NT2/D1 (cell line): Measurements from ENCODE around the gene CHP1.
"Not testable (repeated sequence)": the region's sequence is repeated elsewhere in the genome, so short reads cannot be mapped to it uniquely, and the experiment has no call there.

Source experiments
- DNase-seq: peaks from one replicate; pipeline ENCODE4 v3.0.0-alpha.2; 2011; ENCODE audit warnings: low read depth, low spot score
- H3K27me3 ChIP-seq: 2 replicates; pipeline ENCODE4 v1.6.0; 2011; ENCODE audit warnings: mild to moderate bottlenecking; ENCODE audit not compliant: insufficient read length, insufficient read depth
- H3K36me3 ChIP-seq: 2 replicates; pipeline ENCODE4 v1.6.1; 2011; ENCODE audit warnings: mild to moderate bottlenecking, low read length, mixed read lengths; ENCODE audit not compliant: insufficient read depth, insufficient read length
- H3K4me1 ChIP-seq: 2 replicates; pipeline ENCODE4 v1.5.1; 2011; ENCODE audit not compliant: insufficient read depth, insufficient read length
- H3K4me3 ChIP-seq: 2 replicates; pipeline ENCODE4 v1.5.1; 2011; ENCODE audit warnings: low read depth; ENCODE audit not compliant: insufficient read length
- H3K9ac ChIP-seq: 2 replicates; pipeline ENCODE4 v1.6.0; 2011; ENCODE audit warnings: low read depth; ENCODE audit not compliant: insufficient read length
- H3K9me3 ChIP-seq: 2 replicates; pipeline ENCODE4 v1.5.1; 2011; ENCODE audit warnings: mild to moderate bottlenecking, low read length; ENCODE audit not compliant: insufficient read depth
- SUZ12 ChIP-seq: IDR thresholded peaks from 2 replicates; pipeline ENCODE4 v1.6.1; 2011; ENCODE audit not compliant: insufficient read length, insufficient read depth; ENCODE audit errors: extremely low read depth
- YY1 ChIP-seq: IDR thresholded peaks from 2 replicates; pipeline ENCODE4 v1.6.1; 2011; ENCODE audit not compliant: insufficient read length, insufficient read depth
- ZNF274 ChIP-seq: IDR thresholded peaks from 2 replicates; pipeline ENCODE4 v1.6.1; 2011; ENCODE audit warnings: mild to moderate bottlenecking, low read depth, low read length

Gene CHP1

DNA sequence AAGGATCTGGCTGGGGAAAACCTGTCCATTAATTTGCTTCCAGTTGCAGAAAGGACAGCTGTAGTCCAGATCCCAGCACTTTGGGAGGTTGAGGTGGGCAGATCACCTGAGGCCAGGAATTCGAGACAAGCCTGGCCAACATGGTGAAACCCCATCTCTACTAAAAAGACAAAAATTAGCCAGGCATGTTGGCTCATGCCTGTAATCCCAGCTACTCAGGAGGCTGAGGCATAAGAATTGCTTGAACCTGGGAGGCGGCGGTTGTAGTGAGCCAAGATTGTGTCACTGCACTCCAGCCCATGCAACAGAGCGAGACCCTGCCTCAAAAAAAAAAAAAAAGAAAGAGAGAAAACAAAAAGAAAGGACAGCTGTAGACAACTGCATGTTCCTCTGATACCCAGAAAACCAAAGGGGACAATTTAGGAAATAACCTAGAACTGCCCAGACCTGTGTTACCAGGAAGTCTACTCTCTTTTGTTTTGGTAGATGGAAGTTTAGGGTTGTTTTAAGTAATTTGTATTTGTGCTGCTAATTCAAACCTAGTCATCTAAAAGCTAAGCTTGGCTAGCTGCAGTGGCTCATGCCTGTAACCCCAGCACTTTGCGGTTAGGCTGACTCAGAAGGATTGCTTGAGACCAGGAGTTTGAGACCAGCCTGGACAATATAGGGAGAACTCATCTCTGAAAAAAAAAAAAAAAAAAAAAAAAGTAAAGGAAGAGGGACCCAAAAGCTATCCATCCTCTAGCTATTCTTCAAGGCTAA lies 23.2 kb upstream of the CHP1 start:
- no peak for DNase-seq
- H3K9me3 ChIP-seq, result no peaks in the 10 kb centered on the region
- TF ChIP-seq YY1, result no peak
- no peak for TF ChIP-seq SUZ12
- TF ChIP-seq ZNF274, result no peak
- H3K36me3 ChIP-seq, result no peaks in the 10 kb centered on the region
- no peak overlapping the region for H3K4me3 ChIP-seq
- H3K4me1 ChIP-seq, result no peaks in the 10 kb centered on the region
- no peaks in the 10 kb centered on the region for H3K27me3 ChIP-seq
- no peak overlapping the region for H3K9ac ChIP-seq

DNA sequence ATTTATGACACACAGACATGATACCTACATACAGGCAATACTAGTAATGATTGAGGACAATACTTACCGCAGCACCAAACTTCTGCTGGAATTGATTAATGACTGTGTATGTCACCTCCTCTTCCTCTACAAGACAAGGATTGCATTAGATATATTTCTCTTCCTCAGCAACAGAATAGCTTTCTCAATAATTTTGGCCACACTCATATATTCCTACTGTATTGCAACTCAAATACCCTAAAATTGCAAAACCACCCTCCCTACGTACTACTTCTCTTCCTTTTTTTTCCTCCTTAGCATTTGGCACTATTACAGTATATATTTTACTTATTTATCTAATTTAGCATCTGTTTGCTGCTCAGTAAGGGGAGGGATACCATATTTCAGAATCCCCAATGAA lies 15.4 kb upstream of the CHP1 start:
- Histone ChIP-seq H3K27me3 (no peaks in the 10 kb centered on the region), H3K4me3 (no peak overlapping the region), H3K36me3 (no peaks in the 10 kb centered on the region), H3K9ac (no peak overlapping the region), H3K4me1 (no peaks in the 10 kb centered on the region), H3K9me3 (no peaks in the 10 kb centered on the region)
- DNase-seq, result no peak
- TF ChIP-seq ZNF274 (no peak), SUZ12 (no peak), YY1 (no peak)

GRCh38 chr15:41218851-41219250 lies 12.2 kb upstream of the CHP1 start:
- DNase-seq, result no peak
- no peak overlapping the region for H3K4me3 ChIP-seq
- no peak overlapping the region for H3K9ac ChIP-seq
- H3K9me3 ChIP-seq, result no peaks in the 10 kb centered on the region
- no peaks in the 10 kb centered on the region for H3K36me3 ChIP-seq
- TF ChIP-seq ZNF274, result no peak
- TF ChIP-seq YY1, result no peak
- TF ChIP-seq SUZ12, result no peak
- no peaks in the 10 kb centered on the region for H3K27me3 ChIP-seq
- no peaks in the 10 kb centered on the region for H3K4me1 ChIP-seq

GRCh38 chr15:41219381-41219780 lies 11.7 kb upstream of the CHP1 start:
- no peak overlapping the region for H3K4me3 ChIP-seq
- no peaks in the 10 kb centered on the region for H3K36me3 ChIP-seq
- no peaks in the 10 kb centered on the region for H3K9me3 ChIP-seq
- no peak overlapping the region for H3K9ac ChIP-seq
- H3K27me3 ChIP-seq, result no peaks in the 10 kb centered on the region
- TF ChIP-seq ZNF274 (no peak), YY1 (no peak), SUZ12 (no peak)
- H3K4me1 ChIP-seq, result no peaks in the 10 kb centered on the region
- no peak for DNase-seq

- no peak for TF ChIP-seq SUZ12
- TF ChIP-seq YY1, result no peak
- TF ChIP-seq ZNF274, result no peak
- peak overlapping the region; percentile 67 for H3K9ac ChIP-seq
Observed at GRCh38 chr15:41230345-41230649, 771 bp upstream of the CHP1 start.

GRCh38 chr15:41231422-41232226 lies 556 bp downstream of the CHP1 start:
- no peaks in the 10 kb centered on the region for H3K9me3 ChIP-seq
- peak overlapping the region; percentile 88 for H3K4me3 ChIP-seq
- H3K36me3 ChIP-seq, result no peaks in the 10 kb centered on the region
- H3K4me1 ChIP-seq, result no peaks in the 10 kb centered on the region
- TF ChIP-seq ZNF274 (no peak), YY1 (no peak), SUZ12 (no peak)
- H3K27me3 ChIP-seq, result no peaks in the 10 kb centered on the region
- peak overlapping the region; percentile 83 for H3K9ac ChIP-seq
- no peak for DNase-seq

More at GRCh38 chr15:41230345-41230649, 771 bp upstream of the CHP1 start:
- DNase-seq, result no peak
- no peaks in the 10 kb centered on the region for H3K36me3 ChIP-seq
- H3K27me3 ChIP-seq, result no peaks in the 10 kb centered on the region
- no peaks in the 10 kb centered on the region for H3K4me1 ChIP-seq
- H3K4me3 ChIP-seq, result peak overlapping the region; percentile 8
- no peaks in the 10 kb centered on the region for H3K9me3 ChIP-seq

DNA sequence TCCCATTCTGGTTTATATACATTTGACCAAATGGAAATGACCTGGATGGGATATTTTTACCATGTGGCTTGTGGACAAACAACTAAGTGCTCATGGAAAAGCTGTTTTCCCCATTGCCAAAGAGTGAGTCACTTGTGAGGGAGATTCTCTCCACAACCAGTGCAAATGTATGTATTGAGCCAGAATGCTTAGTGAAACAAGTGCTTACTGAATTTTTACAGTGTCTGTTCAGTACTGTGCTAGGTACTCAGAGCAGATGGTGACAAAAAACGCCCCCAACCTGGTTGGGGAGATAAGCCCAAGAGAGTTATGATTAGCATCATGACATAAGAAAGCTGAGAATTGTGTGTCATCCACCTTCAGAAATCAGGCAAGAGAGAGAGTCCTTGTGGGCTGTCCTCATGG lies 2.3 kb downstream of the CHP1 start:
- no peak for DNase-seq
- H3K4me3 ChIP-seq, result no peak overlapping the region

DNA sequence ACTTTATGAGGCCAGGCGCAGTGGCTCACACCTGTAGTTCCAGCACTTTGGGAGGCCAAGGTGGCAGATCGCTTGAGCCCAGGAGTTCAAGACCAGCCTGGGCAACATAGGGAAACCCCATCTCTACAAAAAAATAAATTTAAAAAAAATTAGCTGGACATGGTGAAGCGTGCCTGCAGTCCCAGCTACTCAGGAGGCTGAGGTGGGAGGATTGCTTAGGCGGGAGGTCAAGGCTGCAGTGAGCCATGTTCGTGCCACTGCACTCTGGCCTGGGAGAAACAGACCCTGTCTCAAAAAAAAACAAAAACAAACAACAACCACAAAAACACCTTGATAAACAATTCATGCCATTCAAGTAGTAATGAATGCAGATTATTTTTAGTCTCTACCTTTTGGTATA lies 4.2 kb downstream of the CHP1 start:
- not testable (repeated sequence) for H3K27me3 ChIP-seq, H3K36me3 ChIP-seq, H3K4me3 ChIP-seq, DNase-seq, H3K9me3 ChIP-seq, H3K4me1 ChIP-seq, H3K9ac ChIP-seq

More for the DNA sequence above, 2.3 kb downstream of the CHP1 start:
- TF ChIP-seq ZNF274, result no peak
- TF ChIP-seq SUZ12, result no peak
- no peak for TF ChIP-seq YY1
- Histone ChIP-seq H3K9ac (no peak overlapping the region), H3K4me1 (no peaks in the 10 kb centered on the region), H3K36me3 (no peaks in the 10 kb centered on the region), H3K9me3 (no peaks in the 10 kb centered on the region), H3K27me3 (no peaks in the 10 kb centered on the region)
